Measurements from ENCODE around the gene NTSR1. TPM values are rescaled to one million over a fixed set of nuclear protein-coding genes. Genes with fewer than 3 reads are reported as not detected.

NTSR1 gene
- total and polyA plus RNA-seq, 2 donors: 0.05 to 0.34 TPM

- no peaks in the 10 kb centered on the region for H3K4me1 ChIP-seq (ENCODE audit: insufficient read depth)
Measured at GRCh38 chr20:62794007-62794724, 85.5 kb downstream of the NTSR1 start.

GRCh38 chr20:62795023-62795761, 86.6 kb downstream of the NTSR1 start:
- no peaks in the 10 kb centered on the region for H3K36me3 ChIP-seq (ENCODE audit: insufficient read depth)
- no peak for DNase-seq (ENCODE audit: extremely low spot score)
- H3K27ac ChIP-seq (ENCODE audit: low read depth): peak overlapping the region; percentile 87
- H3K4me1 ChIP-seq (ENCODE audit: insufficient read depth): no peaks in the 10 kb centered on the region
- under 1% methylated on average over 68 of the region's 68 CpGs for WGBS
- H3K4me3 ChIP-seq (ENCODE audit: low read depth, low read length): peak overlapping the region; percentile 53

More at GRCh38 chr20:62794007-62794724, 85.5 kb downstream of the NTSR1 start:
- peak overlapping the region; percentile 87 for H3K27ac ChIP-seq (ENCODE audit: low read depth)
- peak overlapping the region; percentile 23 for H3K4me3 ChIP-seq (ENCODE audit: low read depth, low read length)
- H3K36me3 ChIP-seq (ENCODE audit: insufficient read depth): no peaks in the 10 kb centered on the region
- 1% methylated on average over 69 of the region's 69 CpGs for WGBS
- peak; percentile 78 for DNase-seq (ENCODE audit: extremely low spot score)

DNA sequence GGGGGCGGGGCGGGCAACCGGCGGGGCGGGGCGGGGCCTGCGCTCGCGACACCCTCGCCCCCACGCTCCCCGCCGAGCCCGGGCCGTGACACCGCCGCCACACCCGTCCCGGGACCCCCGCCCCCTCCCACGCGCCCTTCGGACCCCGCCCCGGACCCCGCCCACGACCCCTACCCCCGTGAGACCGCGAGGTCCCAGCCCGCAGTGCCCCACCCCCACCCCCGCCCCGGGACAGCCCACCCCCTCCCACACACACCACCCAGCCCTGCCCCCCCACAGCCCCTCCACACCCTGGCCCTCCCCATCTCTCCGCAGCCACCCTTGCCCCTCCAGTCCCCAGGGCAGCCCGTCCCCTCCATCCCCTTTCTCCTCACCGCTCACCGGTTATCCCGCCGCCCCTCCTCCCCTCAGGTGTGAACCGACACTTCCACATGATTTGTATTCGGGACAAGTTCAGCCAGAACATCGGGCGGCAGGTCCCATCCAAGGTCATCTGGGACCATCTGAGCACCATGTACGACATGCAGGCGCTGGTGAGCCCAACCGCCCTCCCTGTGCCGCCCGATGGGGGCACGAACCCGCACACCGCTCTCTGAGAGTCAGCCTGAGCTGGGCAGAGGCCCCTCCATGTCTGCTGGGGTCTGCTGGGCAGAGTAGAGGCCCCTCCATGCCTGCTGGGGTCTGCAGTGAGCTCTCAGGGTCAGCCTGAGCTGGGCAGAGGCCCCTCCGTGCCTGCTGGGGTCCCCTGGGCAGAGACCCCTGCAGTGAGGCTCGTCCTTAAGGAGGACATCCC, 88.3 kb downstream of the NTSR1 start:
- peak overlapping the region; percentile 74 for H3K4me3 ChIP-seq (ENCODE audit: low read depth, low read length)
- DNase-seq (ENCODE audit: extremely low spot score): no peak
- H3K27ac ChIP-seq (ENCODE audit: low read depth): peak overlapping the region; percentile 76
- WGBS: 14% methylated on average over 50 of the region's 53 CpGs
- H3K36me3 ChIP-seq (ENCODE audit: insufficient read depth): no peaks in the 10 kb centered on the region
- H3K4me1 ChIP-seq (ENCODE audit: insufficient read depth): no peaks in the 10 kb centered on the region

GRCh38 chr20:62797671-62798532, 89.3 kb downstream of the NTSR1 start:
- WGBS: 89% methylated on average over 26 of the region's 26 CpGs
- H3K36me3 ChIP-seq (ENCODE audit: insufficient read depth): no peaks in the 10 kb centered on the region
- H3K4me1 ChIP-seq (ENCODE audit: insufficient read depth): no peaks in the 10 kb centered on the region
- H3K27ac ChIP-seq (ENCODE audit: low read depth): no peak overlapping the region
- no peak overlapping the region for H3K4me3 ChIP-seq (ENCODE audit: low read depth, low read length)
- DNase-seq (ENCODE audit: extremely low spot score): no peak

GRCh38 chr20:62799036-62799435, 90.4 kb downstream of the NTSR1 start:
- no peaks in the 10 kb centered on the region for H3K4me1 ChIP-seq (ENCODE audit: insufficient read depth)
- no peaks in the 10 kb centered on the region for H3K36me3 ChIP-seq (ENCODE audit: insufficient read depth)
- no peak overlapping the region for H3K27ac ChIP-seq (ENCODE audit: low read depth)
- 92% methylated on average over 8 of the region's 8 CpGs for WGBS
- no peak overlapping the region for H3K4me3 ChIP-seq (ENCODE audit: low read depth, low read length)
- DNase-seq (ENCODE audit: extremely low spot score): no peak

DNA sequence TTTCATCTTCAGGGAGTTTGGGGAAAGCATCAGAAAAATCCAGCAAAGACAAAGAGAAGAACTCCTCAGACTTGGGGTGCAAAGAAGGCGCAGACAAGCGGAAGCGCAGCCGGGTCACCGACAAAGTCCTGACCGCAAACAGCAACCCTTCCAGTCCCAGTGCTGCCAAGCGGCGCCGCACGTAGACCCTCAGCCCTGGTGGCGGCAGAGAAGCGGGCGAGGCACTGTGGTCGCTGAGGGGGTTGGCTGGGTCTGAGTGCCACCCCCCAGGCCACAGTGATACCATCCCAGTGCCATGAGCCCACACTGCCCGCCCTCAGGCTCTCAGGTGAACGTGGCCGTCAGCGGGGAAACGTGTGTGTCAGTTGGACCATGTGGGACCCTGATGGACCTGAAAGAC, 90.8 kb downstream of the NTSR1 start:
- 96% methylated on average over 19 of the region's 19 CpGs for WGBS

DNA sequence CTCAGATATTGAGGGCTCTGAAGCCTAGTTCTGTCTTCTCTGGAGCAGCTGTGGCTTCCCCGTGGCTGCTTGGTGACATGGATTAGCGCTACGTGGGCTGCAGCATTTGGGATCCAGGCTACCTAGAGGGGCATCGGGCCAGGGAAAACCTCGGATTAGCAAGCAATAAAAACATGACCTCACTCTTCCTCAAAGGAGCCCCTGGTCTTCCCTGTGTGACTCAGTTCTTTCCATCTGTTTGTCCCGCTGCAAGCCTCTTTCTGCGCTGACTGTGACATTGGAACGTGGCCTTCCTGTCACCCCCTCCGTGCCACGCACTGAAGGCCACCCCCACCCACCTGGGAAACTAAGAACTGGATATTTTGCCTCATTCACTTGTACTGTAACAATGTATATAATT, 91.2 kb downstream of the NTSR1 start:
- no peaks in the 10 kb centered on the region for H3K36me3 ChIP-seq (ENCODE audit: insufficient read depth)
- H3K4me1 ChIP-seq (ENCODE audit: insufficient read depth): no peaks in the 10 kb centered on the region
- DNase-seq (ENCODE audit: extremely low spot score): no peak
- H3K27ac ChIP-seq (ENCODE audit: low read depth): no peak overlapping the region
- 78% methylated on average over 10 of the region's 10 CpGs for WGBS
- no peak overlapping the region for H3K4me3 ChIP-seq (ENCODE audit: low read depth, low read length)

More for the DNA sequence above, 90.8 kb downstream of the NTSR1 start:
- Histone ChIP-seq H3K4me3 (ENCODE audit: low read depth, low read length) (no peak overlapping the region), H3K36me3 (ENCODE audit: insufficient read depth) (no peaks in the 10 kb centered on the region), H3K4me1 (ENCODE audit: insufficient read depth) (no peaks in the 10 kb centered on the region), H3K27ac (ENCODE audit: low read depth) (no peak overlapping the region)
- no peak for DNase-seq (ENCODE audit: extremely low spot score)

GRCh38 chr20:62800314-62801259, 92.0 kb downstream of the NTSR1 start:
- WGBS: 86% methylated on average over 26 of the region's 26 CpGs
- peaks cover under 1% of the 10 kb centered on the region for H3K4me1 ChIP-seq (ENCODE audit: insufficient read depth)

DNA sequence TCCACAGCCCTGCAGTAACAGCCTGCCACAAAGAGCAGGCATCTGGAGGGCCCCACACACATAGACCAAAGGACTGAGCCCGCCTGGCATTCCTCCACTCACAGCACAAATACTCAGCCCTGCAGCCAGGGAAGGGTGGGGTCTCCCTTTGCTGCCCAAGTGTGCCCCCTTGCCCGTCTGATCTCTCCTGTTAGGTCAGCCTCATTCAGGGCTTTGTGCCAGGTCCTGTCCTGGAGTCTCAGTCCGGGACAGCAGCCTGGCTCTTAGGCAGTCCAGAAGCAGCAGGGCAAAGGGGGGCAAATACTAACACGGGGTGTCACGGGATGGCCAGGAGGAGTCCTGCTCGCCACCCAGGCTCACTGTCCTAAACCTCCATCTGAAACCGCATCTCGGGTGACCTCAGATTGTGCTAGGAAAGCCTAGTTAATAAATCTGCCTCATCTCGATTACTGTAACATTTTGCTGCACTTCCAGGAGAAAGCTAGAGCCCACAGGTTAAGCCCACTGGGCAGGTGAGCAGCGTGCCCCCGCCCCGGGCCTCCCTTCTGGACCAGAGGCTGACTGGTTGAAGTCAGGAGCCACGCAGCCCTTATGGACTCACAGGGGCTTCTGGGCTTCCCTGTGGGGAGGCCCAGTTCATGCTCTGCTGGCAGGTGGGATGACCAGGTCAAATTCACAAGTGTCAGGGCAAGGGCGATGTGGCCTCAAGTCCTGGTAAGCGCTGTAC, 92.8 kb downstream of the NTSR1 start:
- no peak for DNase-seq (ENCODE audit: extremely low spot score)
- Histone ChIP-seq H3K4me1 (ENCODE audit: insufficient read depth) (peaks cover 2% of the 10 kb centered on the region), H3K27ac (ENCODE audit: low read depth) (no peak overlapping the region), H3K4me3 (ENCODE audit: low read depth, low read length) (no peak overlapping the region), H3K36me3 (ENCODE audit: insufficient read depth) (no peaks in the 10 kb centered on the region)
- WGBS: 84% methylated on average over 15 of the region's 15 CpGs

More at GRCh38 chr20:62800314-62801259, 92.0 kb downstream of the NTSR1 start:
- Histone ChIP-seq H3K27ac (ENCODE audit: low read depth) (no peak overlapping the region), H3K36me3 (ENCODE audit: insufficient read depth) (no peaks in the 10 kb centered on the region), H3K4me3 (ENCODE audit: low read depth, low read length) (no peak overlapping the region)
- no peak for DNase-seq (ENCODE audit: extremely low spot score)

- DNase-seq (ENCODE audit: extremely low spot score): no peak
- Histone ChIP-seq H3K4me3 (ENCODE audit: low read depth, low read length) (no peak overlapping the region), H3K4me1 (ENCODE audit: insufficient read depth) (peaks cover 2% of the 10 kb centered on the region), H3K36me3 (ENCODE audit: insufficient read depth) (no peaks in the 10 kb centered on the region), H3K27ac (ENCODE audit: low read depth) (no peak overlapping the region)
- WGBS: 86% methylated on average over 22 of the region's 22 CpGs
Measured at GRCh38 chr20:62802026-62802712, 93.5 kb downstream of the NTSR1 start.

GRCh38 chr20:62804021-62804626, 95.5 kb downstream of the NTSR1 start:
- Histone ChIP-seq H3K4me1 (ENCODE audit: insufficient read depth) (peaks cover 2% of the 10 kb centered on the region), H3K27ac (ENCODE audit: low read depth) (no peak overlapping the region), H3K36me3 (ENCODE audit: insufficient read depth) (peaks cover 2% of the 10 kb centered on the region), H3K4me3 (ENCODE audit: low read depth, low read length) (peak overlapping the region; percentile 95)
- DNase-seq (ENCODE audit: extremely low spot score): no peak
- 17% methylated on average over 25 of the region's 25 CpGs for WGBS
